Measurements from ENCODE around the gene PTGES3.

Gene PTGES3

DNA sequence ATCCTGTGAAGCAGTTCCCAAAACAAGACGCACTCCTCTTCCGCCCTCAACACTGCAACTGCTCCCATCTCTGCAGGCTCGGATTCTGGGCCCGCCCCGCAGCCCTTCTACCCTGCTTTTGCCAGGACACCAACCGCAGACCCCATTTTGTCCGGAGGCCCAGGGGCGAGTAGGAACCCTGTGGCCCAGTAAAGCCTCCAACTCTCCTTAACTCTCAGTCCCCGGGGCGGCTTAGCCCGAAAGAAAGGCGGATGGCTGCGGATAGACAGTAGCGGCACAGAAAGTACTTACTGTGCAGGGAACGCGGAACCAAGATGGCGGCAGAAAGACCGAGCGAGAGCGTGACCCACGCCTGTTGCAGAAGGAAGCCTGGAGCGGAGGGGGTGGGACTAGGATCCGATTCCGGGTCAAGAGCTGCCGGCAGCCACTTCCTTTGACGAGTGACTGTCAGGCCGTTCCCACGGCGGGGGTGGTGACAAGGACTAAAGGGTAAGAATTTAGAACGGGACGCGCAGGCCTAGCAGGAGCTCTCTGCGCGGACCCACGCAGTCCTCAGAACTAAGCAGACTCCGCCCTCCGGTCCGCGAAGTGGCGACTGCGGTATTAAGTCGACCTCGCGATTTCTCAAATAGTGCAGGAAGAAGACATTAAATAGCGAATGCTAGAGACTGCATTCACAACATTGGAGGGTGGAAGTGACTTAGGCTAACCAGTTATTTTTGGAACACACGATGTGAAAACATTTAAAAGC, 37.1 kb upstream of the PTGES3 start, which contains the start of gene NACA (continued):
- TF ChIP-seq GLIS1 (tag by site-specific recombination; IDR thresholded peaks at IDR 0.05) (peak; percentile 72), ZNF433 (tag by site-specific recombination; IDR thresholded peaks at IDR 0.05; ENCODE audit: low read depth) (no peak), ZNF654 (tag by site-specific recombination; IDR thresholded peaks at IDR 0.05; ENCODE audit: low read depth) (no peak), ZBTB17 (tag by site-specific recombination; IDR thresholded peaks at IDR 0.05) (peak; percentile 96), ZFHX2 (tag by site-specific recombination; conservative IDR thresholded peaks at IDR 0.05) (peak; percentile 86), ZNF501 (tag by site-specific recombination; IDR thresholded peaks at IDR 0.05) (peak; percentile 100), ZNF629 (tag by site-specific recombination; IDR thresholded peaks at IDR 0.05) (peak; percentile 76; the same call in 1 of the 2 replicates), SP2 (tag by site-specific recombination; IDR thresholded peaks at IDR 0.05) (peak; percentile 97), ZNF16 (tag by site-specific recombination; IDR thresholded peaks at IDR 0.05; ENCODE audit: low read depth) (no peak), ZNF48 (tag by site-specific recombination; IDR thresholded peaks at IDR 0.05) (no peak), ZNF561 (tag by site-specific recombination; IDR thresholded peaks at IDR 0.05; ENCODE audit: borderline replicate concordance) (peak; percentile 58), ZNF324 (tag by site-specific recombination; IDR thresholded peaks at IDR 0.05) (peak; percentile 96), ZSCAN16 (tag by site-specific recombination; IDR thresholded peaks at IDR 0.05) (no peak), SCRT1 (tag by site-specific recombination; IDR thresholded peaks at IDR 0.05; ENCODE audit: borderline replicate concordance) (peak; percentile 99), SP7 (tag by site-specific recombination; IDR thresholded peaks at IDR 0.05) (peak; percentile 86)
- TF ChIP-seq, protein P1, sequence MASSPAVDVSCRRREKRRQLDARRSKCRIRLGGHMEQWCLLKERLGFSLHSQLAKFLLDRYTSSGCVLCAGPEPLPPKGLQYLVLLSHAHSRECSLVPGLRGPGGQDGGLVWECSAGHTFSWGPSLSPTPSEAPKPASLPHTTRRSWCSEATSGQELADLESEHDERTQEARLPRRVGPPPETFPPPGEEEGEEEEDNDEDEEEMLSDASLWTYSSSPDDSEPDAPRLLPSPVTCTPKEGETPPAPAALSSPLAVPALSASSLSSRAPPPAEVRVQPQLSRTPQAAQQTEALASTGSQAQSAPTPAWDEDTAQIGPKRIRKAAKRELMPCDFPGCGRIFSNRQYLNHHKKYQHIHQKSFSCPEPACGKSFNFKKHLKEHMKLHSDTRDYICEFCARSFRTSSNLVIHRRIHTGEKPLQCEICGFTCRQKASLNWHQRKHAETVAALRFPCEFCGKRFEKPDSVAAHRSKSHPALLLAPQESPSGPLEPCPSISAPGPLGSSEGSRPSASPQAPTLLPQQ (tag by site-specific recombination; IDR thresholded peaks at IDR 0.05) = peak; percentile 67
- TF ChIP-seq, protein P2, sequence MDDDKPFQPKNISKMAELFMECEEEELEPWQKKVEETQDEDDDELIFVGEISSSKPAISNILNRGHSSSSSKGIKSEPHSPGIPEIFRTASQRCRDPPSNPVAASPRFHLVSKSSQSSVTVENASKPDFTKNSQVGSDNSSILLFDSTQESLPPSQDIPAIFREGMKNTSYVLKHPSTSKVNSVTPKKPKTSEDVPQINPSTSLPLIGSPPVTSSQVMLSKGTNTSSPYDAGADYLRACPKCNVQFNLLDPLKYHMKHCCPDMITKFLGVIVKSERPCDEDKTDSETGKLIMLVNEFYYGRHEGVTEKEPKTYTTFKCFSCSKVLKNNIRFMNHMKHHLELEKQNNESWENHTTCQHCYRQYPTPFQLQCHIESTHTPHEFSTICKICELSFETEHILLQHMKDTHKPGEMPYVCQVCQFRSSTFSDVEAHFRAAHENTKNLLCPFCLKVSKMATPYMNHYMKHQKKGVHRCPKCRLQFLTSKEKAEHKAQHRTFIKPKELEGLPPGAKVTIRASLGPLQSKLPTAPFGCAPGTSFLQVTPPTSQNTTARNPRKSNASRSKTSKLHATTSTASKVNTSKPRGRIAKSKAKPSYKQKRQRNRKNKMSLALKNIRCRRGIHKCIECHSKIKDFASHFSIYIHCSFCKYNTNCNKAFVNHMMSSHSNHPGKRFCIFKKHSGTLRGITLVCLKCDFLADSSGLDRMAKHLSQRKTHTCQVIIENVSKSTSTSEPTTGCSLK (tag by site-specific recombination; IDR thresholded peaks at IDR 0.05) = no peak
- TF ChIP-seq, protein P3, sequence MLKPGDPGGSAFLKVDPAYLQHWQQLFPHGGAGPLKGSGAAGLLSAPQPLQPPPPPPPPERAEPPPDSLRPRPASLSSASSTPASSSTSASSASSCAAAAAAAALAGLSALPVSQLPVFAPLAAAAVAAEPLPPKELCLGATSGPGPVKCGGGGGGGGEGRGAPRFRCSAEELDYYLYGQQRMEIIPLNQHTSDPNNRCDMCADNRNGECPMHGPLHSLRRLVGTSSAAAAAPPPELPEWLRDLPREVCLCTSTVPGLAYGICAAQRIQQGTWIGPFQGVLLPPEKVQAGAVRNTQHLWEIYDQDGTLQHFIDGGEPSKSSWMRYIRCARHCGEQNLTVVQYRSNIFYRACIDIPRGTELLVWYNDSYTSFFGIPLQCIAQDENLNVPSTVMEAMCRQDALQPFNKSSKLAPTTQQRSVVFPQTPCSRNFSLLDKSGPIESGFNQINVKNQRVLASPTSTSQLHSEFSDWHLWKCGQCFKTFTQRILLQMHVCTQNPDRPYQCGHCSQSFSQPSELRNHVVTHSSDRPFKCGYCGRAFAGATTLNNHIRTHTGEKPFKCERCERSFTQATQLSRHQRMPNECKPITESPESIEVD (tag by site-specific recombination; IDR thresholded peaks at IDR 0.05) = 0 out of 2 replicates have a peak, but pooled peaks have one; percentile 21
- TF ChIP-seq, protein P4, sequence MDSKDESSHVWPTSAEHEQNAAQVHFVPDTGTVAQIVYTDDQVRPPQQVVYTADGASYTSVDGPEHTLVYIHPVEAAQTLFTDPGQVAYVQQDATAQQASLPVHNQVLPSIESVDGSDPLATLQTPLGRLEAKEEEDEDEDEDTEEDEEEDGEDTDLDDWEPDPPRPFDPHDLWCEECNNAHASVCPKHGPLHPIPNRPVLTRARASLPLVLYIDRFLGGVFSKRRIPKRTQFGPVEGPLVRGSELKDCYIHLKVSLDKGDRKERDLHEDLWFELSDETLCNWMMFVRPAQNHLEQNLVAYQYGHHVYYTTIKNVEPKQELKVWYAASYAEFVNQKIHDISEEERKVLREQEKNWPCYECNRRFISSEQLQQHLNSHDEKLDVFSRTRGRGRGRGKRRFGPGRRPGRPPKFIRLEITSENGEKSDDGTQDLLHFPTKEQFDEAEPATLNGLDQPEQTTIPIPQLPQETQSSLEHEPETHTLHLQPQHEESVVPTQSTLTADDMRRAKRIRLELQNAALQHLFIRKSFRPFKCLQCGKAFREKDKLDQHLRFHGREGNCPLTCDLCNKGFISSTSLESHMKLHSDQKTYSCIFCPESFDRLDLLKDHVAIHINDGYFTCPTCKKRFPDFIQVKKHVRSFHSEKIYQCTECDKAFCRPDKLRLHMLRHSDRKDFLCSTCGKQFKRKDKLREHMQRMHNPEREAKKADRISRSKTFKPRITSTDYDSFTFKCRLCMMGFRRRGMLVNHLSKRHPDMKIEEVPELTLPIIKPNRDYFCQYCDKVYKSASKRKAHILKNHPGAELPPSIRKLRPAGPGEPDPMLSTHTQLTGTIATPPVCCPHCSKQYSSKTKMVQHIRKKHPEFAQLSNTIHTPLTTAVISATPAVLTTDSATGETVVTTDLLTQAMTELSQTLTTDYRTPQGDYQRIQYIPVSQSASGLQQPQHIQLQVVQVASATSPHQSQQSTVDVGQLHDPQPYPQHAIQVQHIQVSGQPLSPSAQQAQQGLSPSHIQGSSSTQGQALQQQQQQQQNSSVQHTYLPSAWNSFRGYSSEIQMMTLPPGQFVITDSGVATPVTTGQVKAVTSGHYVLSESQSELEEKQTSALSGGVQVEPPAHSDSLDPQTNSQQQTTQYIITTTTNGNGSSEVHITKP (tag by site-specific recombination; IDR thresholded peaks at IDR 0.05) = peak; percentile 80
- TF ChIP-seq, protein P5, sequence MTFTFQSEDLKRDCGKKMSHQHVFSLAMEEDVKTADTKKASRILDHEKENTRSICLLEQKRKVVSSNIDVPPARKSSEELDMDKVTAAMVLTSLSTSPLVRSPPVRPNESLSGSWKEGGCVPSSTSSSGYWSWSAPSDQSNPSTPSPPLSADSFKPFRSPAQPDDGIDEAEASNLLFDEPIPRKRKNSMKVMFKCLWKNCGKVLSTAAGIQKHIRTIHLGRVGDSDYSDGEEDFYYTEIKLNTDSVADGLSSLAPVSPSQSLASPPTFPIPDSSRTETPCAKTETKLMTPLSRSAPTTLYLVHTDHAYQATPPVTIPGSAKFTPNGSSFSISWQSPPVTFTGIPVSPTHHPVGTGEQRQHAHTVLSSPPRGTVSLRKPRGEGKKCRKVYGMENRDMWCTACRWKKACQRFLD (tag by site-specific recombination; IDR thresholded peaks at IDR 0.05) = no peak
- TF ChIP-seq, protein P6, sequence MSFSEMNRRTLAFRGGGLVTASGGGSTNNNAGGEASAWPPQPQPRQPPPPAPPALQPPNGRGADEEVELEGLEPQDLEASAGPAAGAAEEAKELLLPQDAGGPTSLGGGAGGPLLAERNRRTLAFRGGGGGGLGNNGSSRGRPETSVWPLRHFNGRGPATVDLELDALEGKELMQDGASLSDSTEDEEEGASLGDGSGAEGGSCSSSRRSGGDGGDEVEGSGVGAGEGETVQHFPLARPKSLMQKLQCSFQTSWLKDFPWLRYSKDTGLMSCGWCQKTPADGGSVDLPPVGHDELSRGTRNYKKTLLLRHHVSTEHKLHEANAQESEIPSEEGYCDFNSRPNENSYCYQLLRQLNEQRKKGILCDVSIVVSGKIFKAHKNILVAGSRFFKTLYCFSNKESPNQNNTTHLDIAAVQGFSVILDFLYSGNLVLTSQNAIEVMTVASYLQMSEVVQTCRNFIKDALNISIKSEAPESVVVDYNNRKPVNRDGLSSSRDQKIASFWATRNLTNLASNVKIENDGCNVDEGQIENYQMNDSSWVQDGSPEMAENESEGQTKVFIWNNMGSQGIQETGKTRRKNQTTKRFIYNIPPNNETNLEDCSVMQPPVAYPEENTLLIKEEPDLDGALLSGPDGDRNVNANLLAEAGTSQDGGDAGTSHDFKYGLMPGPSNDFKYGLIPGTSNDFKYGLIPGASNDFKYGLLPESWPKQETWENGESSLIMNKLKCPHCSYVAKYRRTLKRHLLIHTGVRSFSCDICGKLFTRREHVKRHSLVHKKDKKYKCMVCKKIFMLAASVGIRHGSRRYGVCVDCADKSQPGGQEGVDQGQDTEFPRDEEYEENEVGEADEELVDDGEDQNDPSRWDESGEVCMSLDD (tag by site-specific recombination; IDR thresholded peaks at IDR 0.05) = peak; percentile 70
- TF ChIP-seq, protein P7, sequence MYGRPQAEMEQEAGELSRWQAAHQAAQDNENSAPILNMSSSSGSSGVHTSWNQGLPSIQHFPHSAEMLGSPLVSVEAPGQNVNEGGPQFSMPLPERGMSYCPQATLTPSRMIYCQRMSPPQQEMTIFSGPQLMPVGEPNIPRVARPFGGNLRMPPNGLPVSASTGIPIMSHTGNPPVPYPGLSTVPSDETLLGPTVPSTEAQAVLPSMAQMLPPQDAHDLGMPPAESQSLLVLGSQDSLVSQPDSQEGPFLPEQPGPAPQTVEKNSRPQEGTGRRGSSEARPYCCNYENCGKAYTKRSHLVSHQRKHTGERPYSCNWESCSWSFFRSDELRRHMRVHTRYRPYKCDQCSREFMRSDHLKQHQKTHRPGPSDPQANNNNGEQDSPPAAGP (tag by site-specific recombination; IDR thresholded peaks at IDR 0.05) = peak; percentile 88
- TF ChIP-seq, protein P8, sequence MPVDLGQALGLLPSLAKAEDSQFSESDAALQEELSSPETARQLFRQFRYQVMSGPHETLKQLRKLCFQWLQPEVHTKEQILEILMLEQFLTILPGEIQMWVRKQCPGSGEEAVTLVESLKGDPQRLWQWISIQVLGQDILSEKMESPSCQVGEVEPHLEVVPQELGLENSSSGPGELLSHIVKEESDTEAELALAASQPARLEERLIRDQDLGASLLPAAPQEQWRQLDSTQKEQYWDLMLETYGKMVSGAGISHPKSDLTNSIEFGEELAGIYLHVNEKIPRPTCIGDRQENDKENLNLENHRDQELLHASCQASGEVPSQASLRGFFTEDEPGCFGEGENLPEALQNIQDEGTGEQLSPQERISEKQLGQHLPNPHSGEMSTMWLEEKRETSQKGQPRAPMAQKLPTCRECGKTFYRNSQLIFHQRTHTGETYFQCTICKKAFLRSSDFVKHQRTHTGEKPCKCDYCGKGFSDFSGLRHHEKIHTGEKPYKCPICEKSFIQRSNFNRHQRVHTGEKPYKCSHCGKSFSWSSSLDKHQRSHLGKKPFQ (tag by site-specific recombination; IDR thresholded peaks at IDR 0.05) = peak; percentile 47
